Esophagus (tissue), 2 donors: ENCODE data around the gene CRYGN. TPM values are rescaled to one million over a fixed set of nuclear protein-coding genes. Genes with fewer than 3 reads are reported as not detected.

Source experiments
- H3K27ac ChIP-seq, 2 donors: one replicate each; pipeline ENCODE4 v1.5.1; 2013; ENCODE audit warnings: low read depth in 2 of 2, mild to moderate bottlenecking in 2 of 2, inconsistent platforms in 1 of 2, low read length in 1 of 2, moderate library complexity in 1 of 2
- H3K27me3 ChIP-seq, 2 donors: one replicate each; pipeline ENCODE4 v1.6.1; 2013; ENCODE audit warnings: low read length in 2 of 2, control low read depth in 1 of 2, mild to moderate bottlenecking in 1 of 2; ENCODE audit not compliant: insufficient read depth in 2 of 2, control insufficient read depth in 1 of 2
- H3K36me3 ChIP-seq, 2 donors: one replicate each; pipeline ENCODE4 v1.6.1; 2013; ENCODE audit warnings: low read length in 1 of 2; ENCODE audit not compliant: control insufficient read depth in 2 of 2, insufficient read depth in 2 of 2
- H3K4me1 ChIP-seq, 2 donors: one replicate each; pipeline ENCODE4 v1.6.1; 2013; ENCODE audit warnings: low read length in 1 of 2; ENCODE audit not compliant: control insufficient read depth in 2 of 2, insufficient read depth in 2 of 2
- H3K4me3 ChIP-seq, 2 donors: one replicate each; pipeline ENCODE4 v1.5.1; 2013; ENCODE audit warnings: low read length in 2 of 2, mild to moderate bottlenecking in 2 of 2, low read depth in 1 of 2, moderate library complexity in 1 of 2
- H3K9me3 ChIP-seq, 2 donors: one replicate each; pipeline ENCODE4 v1.6.1; 2013; ENCODE audit warnings: mild to moderate bottlenecking in 2 of 2, low read depth in 1 of 2, low read length in 1 of 2, moderate library complexity in 1 of 2; ENCODE audit not compliant: control insufficient read depth in 2 of 2, insufficient read depth in 1 of 2
- WGBS, 2 donors: extraction: QIAGEN DNeasy Blood & Tissue Kit; methylation state at CpG; one replicate each; pipeline ENCODE4 v1.1.7; 2013; 5-methylcytosine and 5-hydroxymethylcytosine counted together
- polyA plus RNA-seq, 2 donors: library from polyadenylated mRNA; stranded (reverse); fragments of 200-250 nt; gene quantifications; one replicate each; pipeline ENCODE4 v1.2.3, GENCODE V29; 2013
- donor health status: healthy with polysubstance abuse.
- donor health status: Bipolar disorder and iron deficiency.

Gene CRYGN
- polyA plus RNA-seq, 2 donors = 0.01 TPM; not detected in 1

DNA sequence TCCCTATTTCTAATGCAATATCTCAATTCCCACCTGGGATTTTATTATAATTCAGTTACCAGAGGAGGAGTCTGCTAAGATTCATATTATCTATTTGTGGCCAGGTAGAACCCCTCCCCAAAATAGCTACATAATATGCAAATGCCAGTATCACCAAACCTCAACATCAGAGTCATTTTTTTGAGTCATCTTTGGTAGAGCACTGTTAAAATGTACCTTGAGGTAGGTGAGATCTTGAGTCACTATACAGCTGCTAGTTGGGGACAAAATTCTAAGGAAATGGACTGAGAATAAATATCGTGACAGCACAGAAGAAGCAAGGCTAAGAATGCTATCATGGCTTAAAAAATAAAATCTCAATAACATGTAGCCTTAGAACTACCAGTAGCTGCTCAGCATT, 4.7 kb upstream of the CRYGN start:
- H3K4me1 ChIP-seq = peaks cover 0 to 4% of the 10 kb centered on the region in 2 donors
- H3K4me3 ChIP-seq = no peak overlapping the region
- H3K27ac ChIP-seq = no peak overlapping the region
- no peaks in the 10 kb centered on the region for H3K36me3 ChIP-seq
- WGBS, 2 donors = 79 to 88% methylated on average over 1 of the region's 1 CpG
- H3K27me3 ChIP-seq = no peaks in the 10 kb centered on the region
- H3K9me3 ChIP-seq = no peaks in the 10 kb centered on the region

DNA sequence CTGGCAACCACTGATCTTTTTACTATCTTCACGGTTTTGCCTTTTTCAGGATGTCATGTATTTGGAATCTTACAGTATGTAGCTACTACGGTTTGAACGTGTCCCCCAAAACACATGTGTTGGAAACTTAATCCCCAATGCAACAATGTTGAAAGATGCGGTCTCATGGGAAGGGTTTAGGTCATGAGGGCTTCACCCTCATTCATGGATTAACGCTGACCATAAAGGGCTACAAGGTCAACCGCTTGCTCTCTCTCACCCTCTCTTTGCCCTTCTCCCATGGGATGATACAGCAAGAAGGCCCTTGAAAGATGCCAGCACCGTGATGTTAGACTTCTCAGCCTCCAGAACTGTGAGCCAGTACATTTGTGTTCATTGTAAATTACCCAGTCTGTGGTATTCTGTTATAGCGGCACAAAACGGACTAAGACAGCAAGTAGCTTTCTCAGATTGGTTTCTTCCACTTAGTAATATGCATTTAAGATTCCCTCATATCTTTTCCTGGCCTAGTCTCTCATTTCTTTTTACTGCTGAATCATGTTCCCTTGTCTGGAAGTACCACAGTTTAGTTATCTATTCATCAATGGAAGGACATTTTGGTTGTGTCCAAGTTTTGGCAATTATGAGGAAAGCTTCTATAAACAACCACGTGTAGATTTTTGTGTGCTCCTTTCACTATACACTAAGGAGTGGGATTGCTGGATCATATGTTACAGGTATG, 3.0 kb upstream of the CRYGN start:
- Histone ChIP-seq H3K27me3 (no peaks in the 10 kb centered on the region), H3K27ac (no peak overlapping the region), H3K9me3 (no peaks in the 10 kb centered on the region), H3K4me1 (no peaks in the 10 kb centered on the region), H3K4me3 (no peak overlapping the region), H3K36me3 (no peaks in the 10 kb centered on the region)
- 80% methylated on average over 10 of the region's 10 CpGs for WGBS, 2 donors

DNA sequence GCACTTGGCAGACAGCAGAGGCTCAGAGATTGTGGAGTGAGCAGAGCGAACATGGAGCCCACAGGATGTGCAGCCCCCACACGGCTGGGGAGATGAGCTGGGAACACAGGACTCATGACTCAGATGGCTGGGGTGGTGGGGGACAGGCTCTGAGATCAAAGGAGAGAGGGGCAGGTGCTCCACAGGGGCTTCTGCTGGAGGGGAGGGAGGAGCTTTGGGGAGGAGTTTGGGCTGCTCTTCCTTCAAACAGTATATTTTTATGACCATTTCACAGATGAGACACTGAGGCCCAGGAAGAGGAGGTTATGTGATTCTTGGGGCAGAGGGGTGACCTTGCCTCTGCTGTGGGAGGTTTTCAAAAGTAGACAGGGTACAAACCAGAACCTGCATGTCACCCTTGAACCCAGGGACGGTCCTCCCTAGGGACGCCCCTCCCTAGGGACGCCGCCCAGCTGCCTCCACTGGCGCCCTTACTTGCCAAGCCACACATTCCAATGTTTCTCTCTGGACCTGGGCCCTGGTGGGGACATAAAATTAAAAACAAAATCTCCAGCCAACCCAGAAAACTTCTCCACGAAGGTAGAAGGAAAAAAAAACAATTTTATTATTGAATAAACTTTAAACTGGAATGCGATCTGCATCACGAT, 981 bp upstream of the CRYGN start:
- no peak overlapping the region for H3K27ac ChIP-seq
- 52 to 54% methylated on average over 10 of the region's 10 CpGs for WGBS, 2 donors
- no peaks in the 10 kb centered on the region for H3K36me3 ChIP-seq
- H3K9me3 ChIP-seq = no peaks in the 10 kb centered on the region
- H3K27me3 ChIP-seq = no peaks in the 10 kb centered on the region
- H3K4me1 ChIP-seq = no peaks in the 10 kb centered on the region
- no peak overlapping the region for H3K4me3 ChIP-seq

DNA sequence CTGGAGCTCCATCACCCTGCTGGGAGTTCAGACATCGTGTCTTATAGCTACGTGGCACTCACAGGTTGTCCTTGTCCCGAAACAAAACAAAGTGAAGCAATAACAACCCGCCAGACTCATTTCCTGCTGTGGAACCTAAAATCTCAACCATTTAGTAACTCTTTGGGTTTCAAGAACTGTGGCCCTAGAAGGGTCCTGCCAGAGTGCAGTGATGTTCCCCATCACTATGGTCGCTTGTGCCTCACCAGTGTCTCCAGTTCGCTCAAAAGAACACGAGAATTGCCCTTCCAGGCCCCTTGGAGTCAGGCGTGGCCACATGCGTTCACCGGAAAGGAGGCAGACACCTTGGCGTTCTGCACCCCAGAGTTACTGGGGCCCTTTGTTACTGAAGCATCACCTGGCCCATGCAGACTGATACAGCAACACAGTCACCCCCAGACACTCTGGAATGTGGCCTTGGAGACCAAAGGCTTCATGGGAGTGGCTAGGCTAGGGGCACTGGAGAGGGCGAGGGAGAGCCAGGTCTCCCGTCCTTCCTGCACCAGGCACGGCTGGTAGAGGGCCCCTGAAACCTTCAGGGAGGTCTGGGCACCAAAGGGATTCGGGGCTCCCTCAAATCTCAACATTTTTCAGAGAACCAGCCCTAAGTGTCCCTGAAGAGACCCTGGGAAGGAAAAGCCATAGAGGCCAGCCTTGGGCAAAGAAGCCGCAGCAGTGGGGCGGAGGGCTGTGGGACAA, 908 bp downstream of the CRYGN start:
- H3K9me3 ChIP-seq = no peaks in the 10 kb centered on the region
- no peaks in the 10 kb centered on the region for H3K27me3 ChIP-seq
- H3K27ac ChIP-seq = no peak overlapping the region
- WGBS, 2 donors = 90 to 92% methylated on average over 17 of the region's 17 CpGs
- H3K36me3 ChIP-seq = no peaks in the 10 kb centered on the region
- H3K4me1 ChIP-seq = no peaks in the 10 kb centered on the region
- H3K4me3 ChIP-seq = no peak overlapping the region

- no peaks in the 10 kb centered on the region for H3K36me3 ChIP-seq
- H3K27me3 ChIP-seq = no peaks in the 10 kb centered on the region
- 91 to 93% methylated on average over 23 of the region's 23 CpGs for WGBS, 2 donors
- H3K4me1 ChIP-seq = peaks cover 0 to under 1% of the 10 kb centered on the region in 2 donors
- H3K9me3 ChIP-seq = no peaks in the 10 kb centered on the region
- no peak overlapping the region for H3K27ac ChIP-seq
- H3K4me3 ChIP-seq = no peak overlapping the region
Measured at GRCh38 chr7:151437866-151438516, 1.9 kb downstream of the CRYGN start.

- Histone ChIP-seq H3K27me3 (no peaks in the 10 kb centered on the region), H3K36me3 (no peaks in the 10 kb centered on the region), H3K27ac (peak overlapping the region in 1 of 2 donors; percentile 18), H3K4me1 (peaks cover 0 to 4% of the 10 kb centered on the region in 2 donors), H3K4me3 (no peak overlapping the region), H3K9me3 (no peaks in the 10 kb centered on the region)
- WGBS, 2 donors = 88 to 93% methylated on average over 13 of the region's 13 CpGs
Measured at GRCh38 chr7:151437159-151437553, 2.8 kb downstream of the CRYGN start.

DNA sequence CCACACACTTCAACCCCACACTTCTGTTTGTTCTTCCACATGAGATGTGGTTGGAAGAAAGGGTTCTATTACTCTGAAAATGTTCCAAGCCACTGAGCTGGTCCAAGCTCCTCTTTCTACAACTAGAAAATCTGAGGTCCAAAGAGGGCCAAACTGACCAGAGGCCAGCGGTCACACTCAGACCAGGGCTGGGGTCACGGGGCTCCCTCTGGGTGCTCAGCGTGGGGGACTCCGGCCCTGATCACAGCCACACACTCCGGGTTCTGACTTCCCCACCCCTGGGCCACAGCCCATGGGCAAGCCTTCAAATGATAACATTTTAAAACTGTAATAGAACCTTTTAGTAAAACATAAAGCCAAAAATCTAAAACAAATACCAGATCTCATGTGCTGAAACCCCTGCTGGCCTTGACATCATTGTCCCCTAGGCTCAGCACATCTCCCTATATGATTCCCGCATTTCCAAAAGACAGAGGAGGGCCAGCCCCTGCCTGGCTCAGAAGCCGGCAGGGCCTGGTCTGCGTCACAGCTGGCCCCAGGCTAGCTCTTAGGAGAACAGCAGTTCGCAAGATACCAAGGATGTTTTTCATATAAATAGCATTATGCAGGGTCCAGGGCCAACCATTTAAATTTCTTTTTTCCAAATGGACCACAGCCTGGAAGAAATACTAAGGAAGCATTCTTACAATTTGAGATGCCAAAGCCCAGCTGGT, 3.3 kb downstream of the CRYGN start:
- 72% methylated on average over 9 of the region's 9 CpGs for WGBS, 2 donors
- no peaks in the 10 kb centered on the region for H3K27me3 ChIP-seq
- H3K4me3 ChIP-seq = no peak overlapping the region
- H3K36me3 ChIP-seq = no peaks in the 10 kb centered on the region
- H3K4me1 ChIP-seq = peaks cover 0 to 4% of the 10 kb centered on the region in 2 donors
- H3K9me3 ChIP-seq = no peaks in the 10 kb centered on the region
- H3K27ac ChIP-seq = peak overlapping the region in 1 of 2 donors; percentile 6

- Histone ChIP-seq H3K9me3 (no peaks in the 10 kb centered on the region), H3K4me3 (no peak overlapping the region), H3K36me3 (no peaks in the 10 kb centered on the region), H3K4me1 (peaks cover 0 to 4% of the 10 kb centered on the region in 2 donors), H3K27ac (no peak overlapping the region), H3K27me3 (no peaks in the 10 kb centered on the region)
- WGBS, 2 donors = 92 to 93% methylated on average over 15 of the region's 15 CpGs
Measured at GRCh38 chr7:151435971-151436370, 4.0 kb downstream of the CRYGN start.
